Fibroblast of the aortic adventitia (primary cell): Measurements from ENCODE around the gene EVI2A. TPM values are rescaled to one million over a fixed set of nuclear protein-coding genes. Genes with fewer than 3 reads are reported as not detected.

Experiments
- DNase-seq: peaks from one replicate; pipeline ENCODE4 v3.0.0-alpha.2; 2010; ENCODE audit warnings: low read depth
- H3K4me3 ChIP-seq: 2 replicates; pipeline ENCODE4 v1.5.1; 2011; ENCODE audit warnings: low read depth, mild to moderate bottlenecking, control low read depth, low read length, moderate library complexity
- CTCF ChIP-seq: IDR thresholded peaks from 2 replicates; pipeline ENCODE4 v1.5.1; 2011; ENCODE audit warnings: mild to moderate bottlenecking, low read length, control low read depth, inconsistent platforms; ENCODE audit not compliant: insufficient read depth
- total RNA-seq: library from RNA; depleted of rRNA; stranded (reverse); fragments of >200 nt; gene quantifications from 2 replicates; pipeline ENCODE4 v1.2.3, GENCODE V29; 2012; ENCODE audit warnings: low replicate concordance

EVI2A gene
- total RNA-seq, 1 donor: 9.9 TPM

GRCh38 chr17:31323551-31323950 is 2.1 kb upstream of the EVI2A start:
- TF ChIP-seq CTCF: no peak
- H3K4me3 ChIP-seq: no peak overlapping the region
- no peak for DNase-seq

DNA sequence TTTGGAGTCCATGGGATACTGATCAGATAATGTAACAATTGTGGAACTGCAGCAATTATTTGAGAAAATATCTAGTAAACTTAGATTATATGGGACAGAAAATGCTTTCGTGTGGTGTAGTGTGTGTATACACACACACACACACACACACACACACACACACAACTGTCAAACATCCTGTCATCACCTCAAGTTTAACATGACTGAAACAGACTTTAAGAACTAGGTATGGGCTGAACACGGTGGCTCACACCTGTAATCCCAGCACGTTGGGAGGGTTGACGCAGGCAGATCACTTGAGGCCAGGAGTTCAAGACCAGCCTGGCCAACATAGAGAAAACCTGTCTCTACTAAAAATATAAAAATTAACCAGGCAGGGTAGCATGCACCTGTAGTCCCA is 544 bp upstream of the EVI2A start:
- H3K4me3 ChIP-seq: no peak overlapping the region
- no peak for TF ChIP-seq CTCF
- DNase-seq: no peak

DNA sequence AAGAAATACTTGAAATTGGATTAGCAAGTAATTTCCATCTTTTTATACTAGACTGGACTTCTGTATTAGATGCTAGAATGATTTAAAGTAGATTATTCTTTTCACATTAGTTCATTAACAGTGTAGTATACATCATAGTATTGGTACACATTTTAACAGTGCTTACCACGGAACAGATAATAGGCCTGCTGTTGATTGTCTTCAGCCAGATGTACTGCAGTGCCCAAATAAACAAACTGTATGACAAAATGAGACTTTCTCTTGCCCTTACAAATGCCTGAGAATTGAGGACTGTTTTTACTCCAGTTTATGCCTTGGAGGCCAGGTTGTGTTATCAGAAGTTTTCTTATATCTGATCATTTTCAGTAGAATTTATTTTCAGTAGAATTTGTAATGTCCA is 631 bp downstream of the EVI2A start:
- DNase-seq: peak; percentile 49
- no peak for TF ChIP-seq CTCF
- H3K4me3 ChIP-seq: peak overlapping the region; percentile 58

GRCh38 chr17:31320241-31320640 is 1.2 kb downstream of the EVI2A start:
- no peak for TF ChIP-seq CTCF
- H3K4me3 ChIP-seq: peak overlapping the region; percentile 58
- DNase-seq: peak; percentile 14

- TF ChIP-seq CTCF: no peak
- no peak overlapping the region for H3K4me3 ChIP-seq
- DNase-seq: no peak
Observed at GRCh38 chr17:31318851-31319661, 2.4 kb downstream of the EVI2A start.

- DNase-seq: peak; percentile 95
- no peak overlapping the region for H3K4me3 ChIP-seq
- no peak for TF ChIP-seq CTCF
Observed at GRCh38 chr17:31318298-31318801, 3.1 kb downstream of the EVI2A start.

- TF ChIP-seq CTCF: no peak
- no peak overlapping the region for H3K4me3 ChIP-seq
- DNase-seq: no peak
Observed at GRCh38 chr17:31314782-31315100, 6.7 kb downstream of the EVI2A start.
